Coronary artery (tissue), 2 donors: ENCODE data around the gene SLC22A7.

ENCODE experiments used
- DNase-seq: peaks from one replicate; pipeline ENCODE4 v3.0.0-alpha.2; 2017; ENCODE audit warnings: low spot score
- H3K27ac ChIP-seq, 2 donors: fragments of 200-600 bp; sonication (generic); one replicate each; pipeline ENCODE4 v1.5.1; 2016 to 2019
- H3K4me3 ChIP-seq: fragments of 200-600 bp; sonication (generic); 2 replicates; pipeline ENCODE4 v1.5.1; 2016; ENCODE audit warnings: mild to moderate bottlenecking, moderate library complexity
- CTCF ChIP-seq: fragments of 200-600 bp; sonication (generic); IDR thresholded peaks from one replicate; pipeline ENCODE4 v1.5.1; 2019; ENCODE audit warnings: antibody characterized with exemption

Gene SLC22A7

GRCh38 chr6:43267619-43268354, 30.3 kb upstream of the SLC22A7 start:
- no peak for TF ChIP-seq CTCF
- no peak for DNase-seq
- Histone ChIP-seq H3K27ac (peak overlapping the region in 1 of 2 donors; percentile 38), H3K4me3 (no peak overlapping the region)

GRCh38 chr6:43268355-43268700, 29.7 kb upstream of the SLC22A7 start:
- TF ChIP-seq CTCF: no peak
- H3K27ac ChIP-seq: peak overlapping the region in 1 of 2 donors; percentile 38
- no peak for DNase-seq
- no peak overlapping the region for H3K4me3 ChIP-seq

- DNase-seq: no peak
- H3K4me3 ChIP-seq: peak overlapping the region; percentile 67
- peak overlapping the region in 1 of 2 donors; percentile 23 for H3K27ac ChIP-seq
- TF ChIP-seq CTCF: no peak
Observed at GRCh38 chr6:43268782-43269272, 29.2 kb upstream of the SLC22A7 start.

GRCh38 chr6:43269273-43270007, 28.6 kb upstream of the SLC22A7 start:
- no peak for TF ChIP-seq CTCF
- Histone ChIP-seq H3K4me3 (peak overlapping the region; percentile 67), H3K27ac (no peak overlapping the region)
- DNase-seq: no peak

- H3K27ac ChIP-seq: no peak overlapping the region
- DNase-seq: no peak
- TF ChIP-seq CTCF: no peak
- no peak overlapping the region for H3K4me3 ChIP-seq
Observed at GRCh38 chr6:43271103-43271815, 26.8 kb upstream of the SLC22A7 start.

GRCh38 chr6:43271944-43272343, 26.1 kb upstream of the SLC22A7 start:
- H3K27ac ChIP-seq: no peak overlapping the region
- DNase-seq: no peak
- TF ChIP-seq CTCF: no peak
- H3K4me3 ChIP-seq: no peak overlapping the region
